A549 (cell line): ENCODE data around the gene BICC1.

Source experiments
- CHD2 ChIP-seq: fragments of 150-350 bp; IDR thresholded peaks from 2 replicates; pipeline ENCODE4 v1.6.1; 2014; ENCODE audit warnings: low read length; ENCODE audit not compliant: partially characterized antibody
- CTCF ChIP-seq: fragments of >200 bp; sonication (Bioruptor Twin); formaldehyde crosslinking; IDR thresholded peaks from 3 replicates; pipeline ENCODE4 v1.5.1; 2016
- E2F6 ChIP-seq: IDR thresholded peaks from 2 replicates; pipeline ENCODE4 v1.6.1; 2012; ENCODE audit warnings: low read depth, borderline replicate concordance
- KDM1A ChIP-seq: fragments of 200-600 bp; sonication (generic); IDR thresholded peaks from 2 replicates; pipeline ENCODE4 v1.6.1; 2016; ENCODE audit warnings: low read depth, mild to moderate bottlenecking
- MAFK ChIP-seq: fragments of 450-650 bp; IDR thresholded peaks from 2 replicates; pipeline ENCODE4 v1.6.1; 2014; ENCODE audit not compliant: partially characterized antibody
- POLR2A ChIP-seq: IDR thresholded peaks from 2 replicates; pipeline ENCODE4 v1.6.1; 2012; ENCODE audit warnings: mild to moderate bottlenecking, low read length
- RCOR1 ChIP-seq: fragments of 150-350 bp; IDR thresholded peaks from 2 replicates; pipeline ENCODE4 v1.6.1; 2014; ENCODE audit warnings: antibody characterized with exemption, low read length, low read depth
- RFX5 ChIP-seq: fragments of 450-650 bp; IDR thresholded peaks from 2 replicates; pipeline ENCODE4 v1.7.1; 2014; ENCODE audit warnings: antibody characterized with exemption, mild to moderate bottlenecking, moderate library complexity
- SMC3 ChIP-seq: fragments of >200 bp; sonication (Bioruptor Twin); formaldehyde crosslinking; IDR thresholded peaks from 3 replicates; pipeline ENCODE4 v1.6.1; 2018; ENCODE audit warnings: inconsistent platforms
- TP53 ChIP-seq: fragments of 250-450 bp; sonication (Bioruptor Pico); IDR thresholded peaks from 2 replicates; pipeline ENCODE4 v1.5.0; 2021; ENCODE audit warnings: mild to moderate bottlenecking, moderate library complexity
- USF2 ChIP-seq: fragments of 450-650 bp; IDR thresholded peaks from 2 replicates; pipeline ENCODE4 v1.6.1; 2014; ENCODE audit warnings: antibody characterized with exemption
- ZFP36 ChIP-seq: fragments of 450-650 bp; IDR thresholded peaks from 2 replicates; pipeline ENCODE4 v1.6.1; 2014; ENCODE audit warnings: borderline replicate concordance; ENCODE audit not compliant: partially characterized antibody

- TF ChIP-seq CTCF (no peak), TP53 (CRISPR knock-in tag) (no peak), KDM1A (no peak), CHD2 (no peak), POLR2A (no peak), ZFP36 (no peak), RFX5 (no peak), USF2 (no peak), MAFK (no peak), RCOR1 (no peak), E2F6 (no peak), SMC3 (no peak)
These were observed 321.3 kb downstream of the BICC1 start for GRCh38 chr10:58833771-58834561.
